IPS DF 6.9 (cell line): ENCODE data around the gene NEURL1.

Experiments used
- DNase-seq: peaks from one replicate; pipeline ENCODE4 v3.0.0-alpha.2; 2013; ENCODE audit warnings: low read depth, low spot score
- H3K27ac ChIP-seq: one replicate; pipeline ENCODE4 v1.5.1; 2013; ENCODE audit warnings: low read length, control low read depth
- H3K27me3 ChIP-seq: 2 replicates; pipeline ENCODE4 v1.6.1; 2013; ENCODE audit warnings: mild to moderate bottlenecking, low read length; ENCODE audit not compliant: control insufficient read depth, insufficient read depth
- H3K36me3 ChIP-seq: 2 replicates; pipeline ENCODE4 v1.6.1; 2013; ENCODE audit warnings: low read length; ENCODE audit not compliant: control insufficient read depth, insufficient read depth
- H3K4me1 ChIP-seq: 2 replicates; pipeline ENCODE4 v1.6.1; 2013; ENCODE audit warnings: low read length; ENCODE audit not compliant: control insufficient read depth, insufficient read depth
- H3K4me3 ChIP-seq: 2 replicates; pipeline ENCODE4 v1.5.1; 2013; ENCODE audit warnings: mild to moderate bottlenecking, low read length
- H3K9me3 ChIP-seq: 2 replicates; pipeline ENCODE4 v1.6.1; 2013; ENCODE audit warnings: low read length, inconsistent platforms; ENCODE audit not compliant: control insufficient read depth, insufficient read depth
- WGBS: extraction: QIAGEN DNeasy Blood & Tissue Kit; methylation state at CpG from one replicate; pipeline ENCODE4 v1.1.7; 2013; ENCODE audit warnings: mixed read lengths, missing lambda C conversion rate; ENCODE audit not compliant: insufficient read length, insufficient coverage; 5-methylcytosine and 5-hydroxymethylcytosine counted together

The NEURL1 gene

GRCh38 chr10:103463499-103463898, 30.0 kb upstream of the NEURL1 start:
- H3K27me3 ChIP-seq: no peaks in the 10 kb centered on the region
- H3K4me1 ChIP-seq: 0 out of 2 replicates have a peak, but pooled peaks cover 2% of the 10 kb centered on the region
- no CpG with 5 or more reads among the region's 4 CpGs for WGBS
- DNase-seq: no peak
- no peak overlapping the region for H3K27ac ChIP-seq
- H3K9me3 ChIP-seq: no peaks in the 10 kb centered on the region
- H3K36me3 ChIP-seq: no peaks in the 10 kb centered on the region
- no peak overlapping the region for H3K4me3 ChIP-seq

GRCh38 chr10:103465411-103466179, 27.9 kb upstream of the NEURL1 start:
- H3K27ac ChIP-seq: no peak overlapping the region
- H3K4me3 ChIP-seq: no peak overlapping the region
- no peaks in the 10 kb centered on the region for H3K27me3 ChIP-seq
- H3K36me3 ChIP-seq: no peaks in the 10 kb centered on the region
- H3K9me3 ChIP-seq: no peaks in the 10 kb centered on the region
- DNase-seq: no peak
- no peaks in the 10 kb centered on the region for H3K4me1 ChIP-seq
- no CpG with 5 or more reads among the region's 14 CpGs for WGBS

- H3K36me3 ChIP-seq: no peaks in the 10 kb centered on the region
- no peak overlapping the region for H3K27ac ChIP-seq
- no peak for DNase-seq
- H3K27me3 ChIP-seq: no peaks in the 10 kb centered on the region
- H3K9me3 ChIP-seq: no peaks in the 10 kb centered on the region
- H3K4me3 ChIP-seq: no peak overlapping the region
- 0 out of 2 replicates have a peak, but pooled peaks cover 2% of the 10 kb centered on the region for H3K4me1 ChIP-seq
- no CpG with 5 or more reads among the region's 3 CpGs for WGBS
Measured at GRCh38 chr10:103466734-103467133, 26.8 kb upstream of the NEURL1 start.

GRCh38 chr10:103467406-103467805, 26.1 kb upstream of the NEURL1 start:
- Histone ChIP-seq H3K4me3 (no peak overlapping the region), H3K4me1 (peaks cover 4% of the 10 kb centered on the region; the same call in 1 of the 2 replicates)
- WGBS: no CpG with 5 or more reads among the region's 7 CpGs

GRCh38 chr10:103469201-103469600, 24.3 kb upstream of the NEURL1 start:
- no peak for DNase-seq
- H3K4me1 ChIP-seq: peaks cover 4% of the 10 kb centered on the region; the same call in 1 of the 2 replicates
- H3K4me3 ChIP-seq: no peak overlapping the region
- no peaks in the 10 kb centered on the region for H3K27me3 ChIP-seq
- no CpG with 5 or more reads among the region's 5 CpGs for WGBS
- H3K27ac ChIP-seq: no peak overlapping the region
- no peaks in the 10 kb centered on the region for H3K9me3 ChIP-seq
- no peaks in the 10 kb centered on the region for H3K36me3 ChIP-seq

More at GRCh38 chr10:103467406-103467805, 26.1 kb upstream of the NEURL1 start:
- no peak for DNase-seq
- Histone ChIP-seq H3K27me3 (no peaks in the 10 kb centered on the region), H3K36me3 (no peaks in the 10 kb centered on the region), H3K27ac (no peak overlapping the region), H3K9me3 (no peaks in the 10 kb centered on the region)

GRCh38 chr10:103470761-103471653, 22.5 kb upstream of the NEURL1 start:
- Histone ChIP-seq H3K4me1 (peaks cover 4% of the 10 kb centered on the region; the same call in 1 of the 2 replicates), H3K4me3 (no peak overlapping the region), H3K36me3 (no peaks in the 10 kb centered on the region), H3K9me3 (no peaks in the 10 kb centered on the region), H3K27me3 (no peaks in the 10 kb centered on the region), H3K27ac (no peak overlapping the region)
- DNase-seq: no peak
- no CpG with 5 or more reads among the region's 14 CpGs for WGBS

- no peak overlapping the region for H3K4me3 ChIP-seq
- no peak for DNase-seq
- peaks cover 6% of the 10 kb centered on the region for H3K4me1 ChIP-seq
- H3K9me3 ChIP-seq: no peaks in the 10 kb centered on the region
- no peaks in the 10 kb centered on the region for H3K27me3 ChIP-seq
- no peaks in the 10 kb centered on the region for H3K36me3 ChIP-seq
- WGBS: no CpG with 5 or more reads among the region's 2 CpGs
- H3K27ac ChIP-seq: no peak overlapping the region
Measured at GRCh38 chr10:103472005-103472404, 21.5 kb upstream of the NEURL1 start.

- WGBS: no CpG with 5 or more reads among the region's 32 CpGs
- no peak for DNase-seq
- H3K9me3 ChIP-seq: no peaks in the 10 kb centered on the region
- no peaks in the 10 kb centered on the region for H3K27me3 ChIP-seq
- no peak overlapping the region for H3K4me3 ChIP-seq
- no peaks in the 10 kb centered on the region for H3K36me3 ChIP-seq
- H3K4me1 ChIP-seq: peaks cover 6% of the 10 kb centered on the region
- no peak overlapping the region for H3K27ac ChIP-seq
Measured at GRCh38 chr10:103473261-103473671, 20.2 kb upstream of the NEURL1 start.

GRCh38 chr10:103474077-103474476, 19.4 kb upstream of the NEURL1 start:
- Histone ChIP-seq H3K4me3 (no peak overlapping the region), H3K36me3 (no peaks in the 10 kb centered on the region), H3K27ac (no peak overlapping the region), H3K9me3 (no peaks in the 10 kb centered on the region), H3K4me1 (peaks cover 6% of the 10 kb centered on the region), H3K27me3 (no peaks in the 10 kb centered on the region)
- 100% methylated on average over 3 of the region's 3 CpGs for WGBS
- no peak for DNase-seq

GRCh38 chr10:103475437-103475836, 18.1 kb upstream of the NEURL1 start:
- Histone ChIP-seq H3K27me3 (no peaks in the 10 kb centered on the region), H3K4me3 (no peak overlapping the region), H3K9me3 (no peaks in the 10 kb centered on the region), H3K27ac (no peak overlapping the region), H3K4me1 (peaks cover 6% of the 10 kb centered on the region), H3K36me3 (no peaks in the 10 kb centered on the region)
- no CpG with 5 or more reads among the region's 4 CpGs for WGBS
- no peak for DNase-seq
